Fibroblast of skin of right quadriceps (primary cell): ENCODE data around the gene DIDO1.
"Not testable (repeated sequence)": the region's sequence is repeated elsewhere in the genome, so short reads cannot be mapped to it uniquely, and the experiment has no call there.

ENCODE experiments used
- DNase-seq: peaks from one replicate; pipeline ENCODE4 v3.0.0-alpha.2; 2013

The DIDO1 gene

GRCh38 chr20:62875419-62876361, 50.6 kb downstream of the DIDO1 start:
- peak; percentile 85 for DNase-seq

GRCh38 chr20:62874964-62875344, 51.4 kb downstream of the DIDO1 start:
- DNase-seq: no peak

GRCh38 chr20:62873681-62874031, 52.6 kb downstream of the DIDO1 start:
- peak; percentile 23 for DNase-seq

- no peak for DNase-seq
Measured at GRCh38 chr20:62873280-62873679, 53.0 kb downstream of the DIDO1 start.

- DNase-seq: no peak
Measured at GRCh38 chr20:62872862-62873261, 53.4 kb downstream of the DIDO1 start.

- no peak for DNase-seq
Measured at GRCh38 chr20:62872184-62872847, 54.0 kb downstream of the DIDO1 start.

- no peak for DNase-seq
Measured at GRCh38 chr20:62864207-62864606, 62.1 kb downstream of the DIDO1 start.

GRCh38 chr20:62861726-62862336, 64.5 kb downstream of the DIDO1 start, which contains the start of gene TCFL5:
Gene TCFL5, minus strand, starts transcription at chr20:62861822. Its CDS starts 152 bp downstream, at chr20:62861670.
- peak; percentile 84 for DNase-seq

- no peak for DNase-seq
Measured at GRCh38 chr20:62860924-62861691, 65.2 kb downstream of the DIDO1 start.

- peak; percentile 39 for DNase-seq
Measured at GRCh38 chr20:62860391-62860923, 65.8 kb downstream of the DIDO1 start.

- DNase-seq: no peak
Measured at GRCh38 chr20:62859721-62860120, 66.6 kb downstream of the DIDO1 start.

- DNase-seq: no peak
Measured at GRCh38 chr20:62858058-62858830, 68.1 kb downstream of the DIDO1 start.

- no peak for DNase-seq
Measured at GRCh38 chr20:62856931-62857619, 69.2 kb downstream of the DIDO1 start.

- no peak for DNase-seq
Measured at GRCh38 chr20:62855120-62855519, 71.2 kb downstream of the DIDO1 start.

GRCh38 chr20:62854121-62854520, 72.2 kb downstream of the DIDO1 start:
- DNase-seq: no peak

GRCh38 chr20:62853304-62853703, 73.0 kb downstream of the DIDO1 start:
- DNase-seq: not testable (repeated sequence)

GRCh38 chr20:62852841-62853240, 73.5 kb downstream of the DIDO1 start:
- DNase-seq: no peak

GRCh38 chr20:62852196-62852595, 74.1 kb downstream of the DIDO1 start:
- DNase-seq: no peak

- no peak for DNase-seq
Measured at GRCh38 chr20:62850333-62850974, 75.9 kb downstream of the DIDO1 start.

- DNase-seq: no peak
Measured at GRCh38 chr20:62849431-62849830, 76.9 kb downstream of the DIDO1 start.

- DNase-seq: not testable (repeated sequence)
Measured at GRCh38 chr20:62848917-62849316, 77.4 kb downstream of the DIDO1 start.
